Loucy (cell line): ENCODE measurements around the gene NPHP4.

Experiments used
- EZH2phosphoT487 ChIP-seq: fragments of 200-600 bp; IDR thresholded peaks from 2 replicates; pipeline ENCODE4 v1.6.1; 2018; ENCODE audit warnings: antibody characterized with exemption, mild to moderate bottlenecking, moderate library complexity, borderline replicate concordance
- TF ChIP-seq, protein P1 (sequence below): fragments of 200-600 bp; sonication (generic); conservative IDR thresholded peaks from 2 replicates; pipeline ENCODE4 v1.5.1; 2014; ENCODE audit warnings: mild to moderate bottlenecking, antibody characterized with exemption, low read length

- TF ChIP-seq, protein P1, sequence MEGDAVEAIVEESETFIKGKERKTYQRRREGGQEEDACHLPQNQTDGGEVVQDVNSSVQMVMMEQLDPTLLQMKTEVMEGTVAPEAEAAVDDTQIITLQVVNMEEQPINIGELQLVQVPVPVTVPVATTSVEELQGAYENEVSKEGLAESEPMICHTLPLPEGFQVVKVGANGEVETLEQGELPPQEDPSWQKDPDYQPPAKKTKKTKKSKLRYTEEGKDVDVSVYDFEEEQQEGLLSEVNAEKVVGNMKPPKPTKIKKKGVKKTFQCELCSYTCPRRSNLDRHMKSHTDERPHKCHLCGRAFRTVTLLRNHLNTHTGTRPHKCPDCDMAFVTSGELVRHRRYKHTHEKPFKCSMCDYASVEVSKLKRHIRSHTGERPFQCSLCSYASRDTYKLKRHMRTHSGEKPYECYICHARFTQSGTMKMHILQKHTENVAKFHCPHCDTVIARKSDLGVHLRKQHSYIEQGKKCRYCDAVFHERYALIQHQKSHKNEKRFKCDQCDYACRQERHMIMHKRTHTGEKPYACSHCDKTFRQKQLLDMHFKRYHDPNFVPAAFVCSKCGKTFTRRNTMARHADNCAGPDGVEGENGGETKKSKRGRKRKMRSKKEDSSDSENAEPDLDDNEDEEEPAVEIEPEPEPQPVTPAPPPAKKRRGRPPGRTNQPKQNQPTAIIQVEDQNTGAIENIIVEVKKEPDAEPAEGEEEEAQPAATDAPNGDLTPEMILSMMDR: no peak
- no peak for TF ChIP-seq EZH2phosphoT487
These were observed 24.0 kb downstream of the NPHP4 start for GRCh38 chr1:5968161-5968736.
